GM12801 (cell line): ENCODE data around the gene IL1RL2.

Experiments
- TF ChIP-seq, protein P1 (sequence below): IDR thresholded peaks from one replicate; pipeline ENCODE4 v1.5.1; 2011; ENCODE audit warnings: control low read depth; ENCODE audit not compliant: insufficient read length; ENCODE audit errors: extremely low read depth

Gene IL1RL2

DNA sequence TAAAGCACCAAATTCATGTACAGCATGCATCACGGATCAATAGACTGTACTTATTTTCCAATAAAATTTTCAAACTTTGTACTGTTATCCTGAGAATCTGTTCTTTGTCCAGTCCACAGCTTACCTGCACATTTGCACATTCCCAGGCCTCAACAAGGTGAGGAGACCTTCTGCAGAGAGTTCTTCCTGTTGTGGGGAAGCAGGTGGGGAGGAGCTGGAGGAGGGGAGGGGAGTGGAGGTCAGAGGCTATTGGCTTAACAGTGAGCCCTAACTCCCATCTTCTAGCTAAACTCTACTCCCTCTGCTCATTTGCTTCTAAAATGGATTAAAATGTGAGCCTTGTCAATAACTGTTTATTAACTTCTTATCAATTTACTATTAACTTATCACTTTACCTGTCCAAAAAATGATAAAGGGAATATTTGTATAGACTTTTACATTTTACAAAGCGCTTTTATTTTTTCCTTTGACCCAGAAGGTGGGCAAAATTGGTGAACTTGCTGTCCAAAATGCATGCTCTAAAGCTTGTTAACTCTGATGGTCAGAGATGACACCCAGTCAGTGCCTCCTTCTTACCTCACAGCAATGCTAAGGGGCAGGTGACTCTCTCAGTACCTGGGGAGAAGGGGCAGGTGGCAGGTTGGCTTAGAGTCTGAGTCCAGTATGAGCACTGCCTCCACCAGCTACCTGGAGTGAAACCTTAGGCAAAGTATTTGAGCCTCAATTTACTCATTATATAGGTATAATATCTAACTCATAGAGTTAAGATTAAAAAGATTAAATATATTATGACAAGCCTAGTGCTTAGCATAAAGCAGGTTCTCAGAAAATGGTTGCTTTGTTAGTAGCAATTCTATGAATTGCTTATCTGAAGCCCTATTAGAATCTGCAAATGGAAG is 6.8 kb upstream of the IL1RL2 start:
- TF ChIP-seq, protein P1, sequence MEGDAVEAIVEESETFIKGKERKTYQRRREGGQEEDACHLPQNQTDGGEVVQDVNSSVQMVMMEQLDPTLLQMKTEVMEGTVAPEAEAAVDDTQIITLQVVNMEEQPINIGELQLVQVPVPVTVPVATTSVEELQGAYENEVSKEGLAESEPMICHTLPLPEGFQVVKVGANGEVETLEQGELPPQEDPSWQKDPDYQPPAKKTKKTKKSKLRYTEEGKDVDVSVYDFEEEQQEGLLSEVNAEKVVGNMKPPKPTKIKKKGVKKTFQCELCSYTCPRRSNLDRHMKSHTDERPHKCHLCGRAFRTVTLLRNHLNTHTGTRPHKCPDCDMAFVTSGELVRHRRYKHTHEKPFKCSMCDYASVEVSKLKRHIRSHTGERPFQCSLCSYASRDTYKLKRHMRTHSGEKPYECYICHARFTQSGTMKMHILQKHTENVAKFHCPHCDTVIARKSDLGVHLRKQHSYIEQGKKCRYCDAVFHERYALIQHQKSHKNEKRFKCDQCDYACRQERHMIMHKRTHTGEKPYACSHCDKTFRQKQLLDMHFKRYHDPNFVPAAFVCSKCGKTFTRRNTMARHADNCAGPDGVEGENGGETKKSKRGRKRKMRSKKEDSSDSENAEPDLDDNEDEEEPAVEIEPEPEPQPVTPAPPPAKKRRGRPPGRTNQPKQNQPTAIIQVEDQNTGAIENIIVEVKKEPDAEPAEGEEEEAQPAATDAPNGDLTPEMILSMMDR = no peak

DNA sequence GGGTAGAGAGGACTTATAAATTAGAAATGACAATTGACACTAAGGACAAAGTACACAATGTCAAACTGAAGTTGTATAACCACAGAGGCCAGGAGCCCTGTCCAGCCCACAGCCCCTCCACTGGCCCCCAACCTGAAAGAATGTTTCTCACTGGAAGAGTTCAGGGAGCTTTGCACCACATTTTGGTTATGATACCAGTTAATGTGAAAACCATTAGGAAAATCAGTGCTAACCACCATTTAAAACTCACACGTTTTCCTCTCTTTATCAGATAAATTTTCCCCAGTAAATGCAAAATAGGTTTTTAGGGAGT is 6.2 kb upstream of the IL1RL2 start:
- TF ChIP-seq, protein P1 = no peak

DNA sequence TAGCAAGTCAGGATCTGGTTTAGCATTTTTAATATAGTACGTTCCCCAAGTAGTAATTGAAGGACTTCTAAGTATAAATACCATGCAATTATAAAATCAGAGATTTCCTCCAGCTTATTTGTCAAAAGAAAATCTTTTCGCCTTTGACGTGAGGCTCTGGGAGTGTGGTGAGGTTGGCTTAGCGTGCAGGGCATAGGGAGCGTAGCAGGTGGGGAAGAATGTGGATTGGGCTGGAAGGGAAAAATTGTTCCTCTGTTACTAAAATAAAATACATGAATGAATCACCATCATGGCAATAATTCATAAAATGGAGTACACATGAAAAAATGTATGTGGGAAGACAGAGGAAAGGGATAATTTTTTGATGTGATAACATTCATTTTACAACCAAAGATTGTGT is 5.4 kb upstream of the IL1RL2 start:
- TF ChIP-seq, protein P1 = no peak

DNA sequence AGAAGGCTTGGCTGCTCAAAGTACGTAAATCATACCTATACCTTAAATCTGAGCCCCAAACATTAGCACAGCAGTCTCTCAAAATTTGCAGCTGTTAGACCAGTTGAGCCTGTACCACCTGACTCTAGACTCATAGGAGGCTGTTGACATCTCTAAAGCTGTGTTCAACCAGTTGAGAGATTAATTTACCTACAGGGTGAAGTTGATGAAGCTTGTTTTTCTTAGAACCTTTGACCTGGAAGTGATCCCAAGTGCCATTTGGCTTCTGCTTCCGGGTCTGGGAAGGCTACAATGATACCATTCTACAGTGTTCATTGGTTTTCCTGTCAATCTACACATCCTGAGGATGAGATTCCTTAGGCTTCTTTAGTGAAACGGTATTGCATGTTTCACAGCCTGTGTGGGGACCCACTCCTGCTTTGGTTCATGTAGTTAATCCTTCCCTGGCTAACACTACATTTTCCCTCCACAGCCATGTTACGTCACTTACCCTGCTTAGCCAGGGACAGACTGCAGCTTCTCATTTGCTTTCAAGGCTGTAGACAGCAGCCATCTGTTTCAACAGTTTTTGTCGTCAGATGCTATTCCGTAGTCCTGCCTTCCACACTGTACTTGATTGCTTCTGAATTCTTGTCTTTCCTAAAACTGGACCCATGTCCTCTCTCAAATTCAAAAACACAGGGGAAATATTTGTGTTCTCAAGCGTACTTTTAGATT is 4.7 kb upstream of the IL1RL2 start:
- TF ChIP-seq, protein P1 = no peak

DNA sequence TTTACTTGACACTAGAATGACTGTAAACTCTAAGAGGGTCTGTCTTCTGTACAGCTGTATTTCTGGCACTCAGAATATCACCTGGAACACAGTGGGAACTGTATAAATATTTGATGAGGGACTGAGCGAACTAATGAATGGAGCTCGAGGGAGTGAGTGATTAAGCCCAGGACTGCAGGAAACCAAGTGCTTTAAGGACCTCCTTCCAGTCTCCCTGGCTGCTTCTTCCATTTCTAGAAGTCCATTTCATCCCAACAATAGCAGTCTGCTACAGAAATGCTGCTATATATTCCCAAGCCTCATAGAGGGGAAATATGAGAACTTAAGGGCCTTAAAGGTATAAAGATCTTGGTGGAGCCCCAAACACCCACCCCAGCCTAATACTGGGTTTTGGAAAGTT is 2.8 kb upstream of the IL1RL2 start:
- TF ChIP-seq, protein P1 = no peak

DNA sequence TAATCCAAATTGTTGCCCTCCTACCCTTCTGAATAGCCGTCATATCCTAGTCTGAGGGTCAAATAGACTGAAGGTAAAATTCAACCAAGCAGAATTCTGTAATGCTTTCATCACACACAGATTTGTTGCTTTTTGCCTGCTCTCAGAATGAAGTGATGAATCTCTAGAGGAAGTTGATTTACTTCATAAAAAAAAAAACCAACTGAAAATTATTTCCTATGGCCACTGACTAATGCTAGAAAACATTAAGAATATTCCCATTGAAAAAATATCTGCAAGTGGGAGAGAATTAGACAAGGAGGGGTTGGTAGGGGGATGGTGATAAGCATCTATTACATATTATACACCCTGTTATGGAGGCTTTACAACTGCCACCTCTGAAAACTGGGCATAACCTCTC is 2.3 kb upstream of the IL1RL2 start:
- TF ChIP-seq, protein P1 = no peak

DNA sequence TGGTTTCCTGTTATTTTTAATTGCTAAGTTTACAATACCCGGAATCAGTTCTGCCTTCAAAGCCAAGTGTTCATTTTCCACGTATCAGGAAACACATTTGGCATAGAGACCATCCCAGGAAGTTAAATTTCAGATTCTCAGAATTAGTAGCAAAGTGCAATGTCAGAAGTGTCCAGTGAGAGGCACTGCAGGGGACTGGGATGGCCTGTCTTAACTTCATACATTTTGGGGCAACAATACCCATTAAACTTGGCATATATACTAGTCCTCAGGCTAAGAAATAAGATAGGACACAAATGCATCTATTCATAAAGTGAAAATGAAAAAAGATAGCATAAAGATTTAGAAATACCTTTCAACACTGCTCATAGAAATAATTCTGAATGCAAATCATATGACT is 1.5 kb upstream of the IL1RL2 start:
- TF ChIP-seq, protein P1 = no peak
